ENCODE measurements around the gene KDM2B.

DNA sequence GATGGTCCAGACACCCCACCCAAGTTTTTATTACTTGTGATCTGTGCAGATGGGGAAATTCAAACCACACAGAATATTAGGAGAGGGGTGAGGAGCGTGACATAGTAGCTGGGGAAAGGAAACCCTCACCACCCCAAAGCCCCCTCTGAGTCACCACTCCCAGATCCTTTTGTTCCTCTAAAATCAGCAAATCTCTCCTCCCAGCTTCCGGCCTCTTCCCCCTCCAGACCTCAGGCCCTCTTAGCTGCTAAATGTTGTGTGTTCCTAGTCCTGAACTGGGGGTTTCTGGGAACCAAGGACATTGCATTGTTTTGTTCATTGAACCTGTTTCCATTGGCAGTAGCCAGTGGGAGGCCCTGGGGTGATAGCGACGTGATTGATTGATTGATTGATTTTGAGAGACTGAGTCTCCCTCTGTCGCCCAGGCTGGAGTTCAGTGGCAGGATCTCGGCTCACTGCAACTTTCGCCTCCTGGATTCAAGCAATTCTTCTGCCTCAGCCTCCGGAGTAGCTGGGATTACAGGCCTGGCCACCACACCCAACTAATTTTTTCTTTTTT is 39.6 kb upstream of the KDM2B start:
- TF ChIP-seq, protein P1, sequence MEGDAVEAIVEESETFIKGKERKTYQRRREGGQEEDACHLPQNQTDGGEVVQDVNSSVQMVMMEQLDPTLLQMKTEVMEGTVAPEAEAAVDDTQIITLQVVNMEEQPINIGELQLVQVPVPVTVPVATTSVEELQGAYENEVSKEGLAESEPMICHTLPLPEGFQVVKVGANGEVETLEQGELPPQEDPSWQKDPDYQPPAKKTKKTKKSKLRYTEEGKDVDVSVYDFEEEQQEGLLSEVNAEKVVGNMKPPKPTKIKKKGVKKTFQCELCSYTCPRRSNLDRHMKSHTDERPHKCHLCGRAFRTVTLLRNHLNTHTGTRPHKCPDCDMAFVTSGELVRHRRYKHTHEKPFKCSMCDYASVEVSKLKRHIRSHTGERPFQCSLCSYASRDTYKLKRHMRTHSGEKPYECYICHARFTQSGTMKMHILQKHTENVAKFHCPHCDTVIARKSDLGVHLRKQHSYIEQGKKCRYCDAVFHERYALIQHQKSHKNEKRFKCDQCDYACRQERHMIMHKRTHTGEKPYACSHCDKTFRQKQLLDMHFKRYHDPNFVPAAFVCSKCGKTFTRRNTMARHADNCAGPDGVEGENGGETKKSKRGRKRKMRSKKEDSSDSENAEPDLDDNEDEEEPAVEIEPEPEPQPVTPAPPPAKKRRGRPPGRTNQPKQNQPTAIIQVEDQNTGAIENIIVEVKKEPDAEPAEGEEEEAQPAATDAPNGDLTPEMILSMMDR (IDR thresholded peaks at IDR 0.05) = no peak
- no peak for TF ChIP-seq POLR2A (IDR thresholded peaks at IDR 0.05; ENCODE audit: low read depth)
- no peak for TF ChIP-seq POLR2AphosphoS5 (IDR thresholded peaks at IDR 0.05)

All from esophagus muscularis mucosa (tissue), 3 donors.